Measurements from ENCODE around the gene LIPH. TPM values are rescaled to one million over a fixed set of nuclear protein-coding genes. Genes with fewer than 3 reads are reported as not detected.

Gene LIPH
- total RNA-seq, 1 donor = 0.36 TPM

GRCh38 chr3:185549651-185550111 lies 2.7 kb downstream of the LIPH start:
- H3K4me3 ChIP-seq (ENCODE audit: low read depth, low read length) = no peak overlapping the region
- DNase-seq (ENCODE audit: low read depth) = peak; percentile 74
- no peak for TF ChIP-seq CTCF (IDR thresholded peaks at IDR 0.05; ENCODE audit: insufficient read depth, low read length)

GRCh38 chr3:185549122-185549521 lies 3.3 kb downstream of the LIPH start:
- TF ChIP-seq CTCF (IDR thresholded peaks at IDR 0.05; ENCODE audit: insufficient read depth, low read length) = no peak
- no peak overlapping the region for H3K4me3 ChIP-seq (ENCODE audit: low read depth, low read length)

GRCh38 chr3:185540695-185541094 lies 11.7 kb downstream of the LIPH start:
- no peak for TF ChIP-seq CTCF (IDR thresholded peaks at IDR 0.05; ENCODE audit: insufficient read depth, low read length)
- H3K4me3 ChIP-seq (ENCODE audit: low read depth, low read length) = no peak overlapping the region
- no peak for DNase-seq (ENCODE audit: low read depth)

More at GRCh38 chr3:185549122-185549521, 3.3 kb downstream of the LIPH start:
- peak; percentile 100 for DNase-seq (ENCODE audit: low read depth)

- H3K4me3 ChIP-seq (ENCODE audit: low read depth, low read length) = no peak overlapping the region
- no peak for TF ChIP-seq CTCF (IDR thresholded peaks at IDR 0.05; ENCODE audit: insufficient read depth, low read length)
- DNase-seq (ENCODE audit: low read depth) = no peak
Observed at GRCh38 chr3:185539934-185540333, 12.5 kb downstream of the LIPH start.

GRCh38 chr3:185537369-185537970 lies 14.9 kb downstream of the LIPH start:
- H3K4me3 ChIP-seq (ENCODE audit: low read depth, low read length) = no peak overlapping the region
- TF ChIP-seq CTCF (IDR thresholded peaks at IDR 0.05; ENCODE audit: insufficient read depth, low read length) = no peak
- DNase-seq (ENCODE audit: low read depth) = peak; percentile 77

- TF ChIP-seq CTCF (IDR thresholded peaks at IDR 0.05; ENCODE audit: insufficient read depth, low read length) = no peak
- no peak overlapping the region for H3K4me3 ChIP-seq (ENCODE audit: low read depth, low read length)
- DNase-seq (ENCODE audit: low read depth) = peak; percentile 73
Observed at GRCh38 chr3:185534511-185534910, 17.9 kb downstream of the LIPH start.

- TF ChIP-seq CTCF (IDR thresholded peaks at IDR 0.05; ENCODE audit: insufficient read depth, low read length) = no peak
- DNase-seq (ENCODE audit: low read depth) = no peak
- no peak overlapping the region for H3K4me3 ChIP-seq (ENCODE audit: low read depth, low read length)
Observed at GRCh38 chr3:185532901-185533300, 19.5 kb downstream of the LIPH start.
